PC-9 (cell line): ENCODE data around the gene ZNF804A.

Source experiments
- CTCF ChIP-seq: fragments of 200-600 bp; sonication (generic); conservative IDR thresholded peaks from 2 replicates; pipeline ENCODE4 v1.6.1; 2017; ENCODE audit warnings: mixed run types, antibody characterized with exemption, mild to moderate bottlenecking, moderate library complexity
- EZH2 ChIP-seq: fragments of 200-600 bp; sonication (generic); IDR thresholded peaks from 2 replicates; pipeline ENCODE4 v1.8.0; 2017; ENCODE audit warnings: antibody characterized with exemption, low read depth

- no peak for TF ChIP-seq EZH2
- no peak for TF ChIP-seq CTCF
These were observed 31.6 kb upstream of the ZNF804A start for GRCh38 chr2:184566716-184567115.
